ENCODE data around the gene SH3BP1. TPM values are rescaled to one million over a fixed set of nuclear protein-coding genes. Genes with fewer than 3 reads are reported as not detected.

Gene SH3BP1
- total RNA-seq, 1 experiment from 2014 or later: 12.9 TPM

- ChIA-PET CTCF (no interaction called here), POLR2A (ENCODE audit: low non-redundant PET) (interaction anchor here (0.7 kb wide), 1 partner anchor 30 kb away, joined by 8 read pairs; no protein-coding TSS in a partner anchor)
- H3K36me3 ChIP-seq (ENCODE audit: insufficient read depth, low read length, poor library complexity, severe bottlenecking): no peaks in the 10 kb centered on the region
- no peaks in the 10 kb centered on the region for H3K9me3 ChIP-seq (ENCODE audit: low read depth, low read length, poor library complexity, severe bottlenecking)
- H3K27me3 ChIP-seq (replicated peaks; ENCODE audit: insufficient read depth, low read depth, low read length, poor library complexity): no peaks in the 10 kb centered on the region
- TF ChIP-seq CTCF (conservative IDR thresholded peaks at IDR 0.05; ENCODE audit: low read depth, low read length) (no peak), EZH2 (IDR thresholded peaks at IDR 0.05; ENCODE audit: borderline replicate concordance, low read depth, low read length, poor library complexity, severe bottlenecking) (no peak)
- H3K4me3 ChIP-seq (ENCODE audit: low read depth, low read length, poor library complexity, severe bottlenecking): no peak overlapping the region
- BruUV-seq (replicated peaks): no TSS peak
- no peak for DNase-seq (ENCODE audit: low spot score)
- H3K27ac ChIP-seq (ENCODE audit: low read depth, low read length, poor library complexity, severe bottlenecking): no peak overlapping the region
- intact Hi-C loops (cut with micrococcal nuclease; ENCODE audit: unreplicated experiment): loop anchor here (5.0 kb wide), 1 partner anchor 124 kb away; no protein-coding TSS in a partner anchor
- H3K4me1 ChIP-seq (ENCODE audit: insufficient read depth, low read length, poor library complexity, severe bottlenecking): peaks cover 24% of the 10 kb centered on the region
Measured at GRCh38 chr22:37678372-37678771, 38.9 kb downstream of the SH3BP1 start.

DNA sequence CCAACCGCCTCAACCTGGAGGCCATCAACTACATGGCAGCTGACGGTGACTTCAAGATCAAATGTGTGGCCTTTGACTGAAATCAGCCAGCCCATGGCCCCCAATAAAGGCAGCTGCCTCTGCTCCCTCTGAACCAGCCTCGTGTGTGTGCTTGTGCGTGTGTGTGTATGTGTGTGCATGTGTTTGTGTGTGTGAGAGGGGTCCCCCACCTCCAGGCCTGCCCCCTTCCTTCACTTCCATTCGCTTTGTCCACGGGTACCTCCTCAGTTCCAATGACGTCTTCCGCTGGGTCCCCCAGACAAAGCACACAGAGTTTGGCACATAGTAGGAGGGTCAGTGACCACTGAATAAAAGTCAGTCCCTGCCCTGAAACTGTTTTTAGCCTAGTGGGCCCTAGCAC, 40.2 kb downstream of the SH3BP1 start:
- no peaks in the 10 kb centered on the region for H3K36me3 ChIP-seq (ENCODE audit: insufficient read depth, low read length, poor library complexity, severe bottlenecking)
- intact Hi-C loops (cut with micrococcal nuclease; ENCODE audit: unreplicated experiment): loop anchor here (5.0 kb wide), 3 partner anchors 37 to 142 kb away; no protein-coding TSS in a partner anchor
- H3K9me3 ChIP-seq (ENCODE audit: low read depth, low read length, poor library complexity, severe bottlenecking): no peaks in the 10 kb centered on the region
- TF ChIP-seq EZH2 (IDR thresholded peaks at IDR 0.05; ENCODE audit: borderline replicate concordance, low read depth, low read length, poor library complexity, severe bottlenecking) (no peak), CTCF (conservative IDR thresholded peaks at IDR 0.05; ENCODE audit: low read depth, low read length) (no peak)
- H3K27ac ChIP-seq (ENCODE audit: low read depth, low read length, poor library complexity, severe bottlenecking): no peak overlapping the region
- ChIA-PET CTCF (no interaction called here), POLR2A (ENCODE audit: low non-redundant PET) (no interaction called here)
- no TSS peak for BruUV-seq (replicated peaks)
- H3K4me3 ChIP-seq (ENCODE audit: low read depth, low read length, poor library complexity, severe bottlenecking): no peak overlapping the region
- peaks cover 24% of the 10 kb centered on the region for H3K4me1 ChIP-seq (ENCODE audit: insufficient read depth, low read length, poor library complexity, severe bottlenecking)
- no peaks in the 10 kb centered on the region for H3K27me3 ChIP-seq (replicated peaks; ENCODE audit: insufficient read depth, low read depth, low read length, poor library complexity)
- no peak for DNase-seq (ENCODE audit: low spot score)

GRCh38 chr22:37680191-37680851, 40.9 kb downstream of the SH3BP1 start:
- TF ChIP-seq CTCF (conservative IDR thresholded peaks at IDR 0.05; ENCODE audit: low read depth, low read length) (no peak), EZH2 (IDR thresholded peaks at IDR 0.05; ENCODE audit: borderline replicate concordance, low read depth, low read length, poor library complexity, severe bottlenecking) (no peak)
- CTCF ChIA-PET: interaction anchor here (1.0 to 2.0 kb wide), 3 partner anchors 19 to 37 kb away, joined by 4 to 45 read pairs (median 6); partner anchors contain the start of gene PDXP
- Histone ChIP-seq H3K4me3 (ENCODE audit: low read depth, low read length, poor library complexity, severe bottlenecking) (no peak overlapping the region), H3K36me3 (ENCODE audit: insufficient read depth, low read length, poor library complexity, severe bottlenecking) (no peaks in the 10 kb centered on the region), H3K27ac (ENCODE audit: low read depth, low read length, poor library complexity, severe bottlenecking) (no peak overlapping the region), H3K27me3 (replicated peaks; ENCODE audit: insufficient read depth, low read depth, low read length, poor library complexity) (no peaks in the 10 kb centered on the region), H3K4me1 (ENCODE audit: insufficient read depth, low read length, poor library complexity, severe bottlenecking) (peaks cover 17% of the 10 kb centered on the region), H3K9me3 (ENCODE audit: low read depth, low read length, poor library complexity, severe bottlenecking) (no peaks in the 10 kb centered on the region)
- intact Hi-C loops (cut with micrococcal nuclease; ENCODE audit: unreplicated experiment): loop anchor here (5.0 kb wide), 2 partner anchors 38 to 143 kb away; no protein-coding TSS in a partner anchor
- no peak for DNase-seq (ENCODE audit: low spot score)
- BruUV-seq (replicated peaks): no TSS peak
- POLR2A ChIA-PET (ENCODE audit: low non-redundant PET): no interaction called here
